Activated CD8-positive, alpha-beta memory T cell treated with anti-CD3 and anti-CD28 coated beads, Interleukin-2, amount 50 U/mL, for 4 hours (primary cell): ENCODE measurements around the gene CFAP61.

Experiments
- DNase-seq: peaks from one replicate; pipeline ENCODE4 v3.0.0-alpha.2; 2020

The CFAP61 gene

GRCh38 chr20:20293141-20293540, 240.8 kb downstream of the CFAP61 start:
- no peak for DNase-seq

GRCh38 chr20:20293691-20294385, 241.5 kb downstream of the CFAP61 start:
- DNase-seq: no peak

- no peak for DNase-seq
Observed at GRCh38 chr20:20295621-20296498, 243.5 kb downstream of the CFAP61 start.

GRCh38 chr20:20297181-20297580, 244.8 kb downstream of the CFAP61 start:
- no peak for DNase-seq

GRCh38 chr20:20297752-20298151, 245.4 kb downstream of the CFAP61 start:
- DNase-seq: no peak

- no peak for DNase-seq
Observed at GRCh38 chr20:20299904-20300303, 247.6 kb downstream of the CFAP61 start.

GRCh38 chr20:20303320-20303719, 251.0 kb downstream of the CFAP61 start:
- no peak for DNase-seq

- DNase-seq: no peak
Observed at GRCh38 chr20:20303742-20304141, 251.4 kb downstream of the CFAP61 start.

- no peak for DNase-seq
Observed at GRCh38 chr20:20304942-20305341, 252.6 kb downstream of the CFAP61 start.

- DNase-seq: no peak
Observed at GRCh38 chr20:20312562-20312961, 260.2 kb downstream of the CFAP61 start.

- no peak for DNase-seq
Observed at GRCh38 chr20:20317195-20317594, 264.9 kb downstream of the CFAP61 start.

GRCh38 chr20:20317621-20318364, 265.5 kb downstream of the CFAP61 start:
- no peak for DNase-seq

- no peak for DNase-seq
Observed at GRCh38 chr20:20318365-20319161, 266.2 kb downstream of the CFAP61 start.

GRCh38 chr20:20321134-20321533, 268.8 kb downstream of the CFAP61 start:
- DNase-seq: no peak

- DNase-seq: no peak
Observed at GRCh38 chr20:20321917-20322316, 269.6 kb downstream of the CFAP61 start.

GRCh38 chr20:20322912-20323311, 270.6 kb downstream of the CFAP61 start:
- no peak for DNase-seq

- DNase-seq: no peak
Observed at GRCh38 chr20:20327746-20328145, 275.4 kb downstream of the CFAP61 start.

- no peak for DNase-seq
Observed at GRCh38 chr20:20329564-20329963, 277.2 kb downstream of the CFAP61 start.

- no peak for DNase-seq
Observed at GRCh38 chr20:20331156-20331555, 278.8 kb downstream of the CFAP61 start.

GRCh38 chr20:20331817-20332216, 279.5 kb downstream of the CFAP61 start:
- no peak for DNase-seq

- DNase-seq: no peak
Observed at GRCh38 chr20:20333866-20334265, 281.5 kb downstream of the CFAP61 start.

- no peak for DNase-seq
Observed at GRCh38 chr20:20334489-20334888, 282.2 kb downstream of the CFAP61 start.
